ENCODE measurements around the gene PKP2. TPM values are rescaled to one million over a fixed set of nuclear protein-coding genes. Genes with fewer than 3 reads are reported as not detected.
"Not testable (repeated sequence)": the region's sequence is repeated elsewhere in the genome, so short reads cannot be mapped to it uniquely, and the experiment has no call there.

PKP2 gene
- total and polyA plus RNA-seq, 2 of the 13 experiments (the other 11 are each of a cell fraction or from before 2014, with no cell fraction given) = 15.1 to 25.3 TPM

- POLR2A ChIA-PET = no interaction called here
- DNase-seq (ENCODE audit: low spot score) (no peak), ATAC-seq (no peak), FAIRE-seq (no peak)
- no peaks in the 10 kb centered on the region for H3K9me3 ChIP-seq (ENCODE audit: low read length)
- no peaks in the 10 kb centered on the region for H3K4me1 ChIP-seq (ENCODE audit: insufficient read depth, low read length)
- no peak overlapping the region for H3K9ac ChIP-seq (ENCODE audit: insufficient read depth, low read depth, low read length)
- H3K27ac ChIP-seq (ENCODE audit: extremely low read length, insufficient read depth, low read length) = no peak overlapping the region
- no peak overlapping the region for H3K4me3 ChIP-seq (replicated peaks in 1 of 3; ENCODE audit: insufficient read depth in 1 of 3, low read depth in 2 of 3, low read length in 3 of 3)
- TF ChIP-seq TOPORS (CRISPR knock-in tag; IDR thresholded peaks at IDR 0.05) (no peak), ZNF563 (CRISPR knock-in tag; IDR thresholded peaks at IDR 0.05) (no peak), BATF2 (CRISPR knock-in tag; IDR thresholded peaks at IDR 0.05) (no peak), HOXA7 (CRISPR knock-in tag; IDR thresholded peaks at IDR 0.05) (no peak), TCF12 (IDR thresholded peaks at IDR 0.05) (no peak), TCF12 (CRISPR knock-in tag; IDR thresholded peaks at IDR 0.05) (no peak), CEBPG (CRISPR knock-in tag; IDR thresholded peaks at IDR 0.05) (no peak), HMGA1 (CRISPR knock-in tag; conservative IDR thresholded peaks at IDR 0.05) (no peak)
- H3K27me3 ChIP-seq (ENCODE audit: control insufficient read depth in 1 of 2, insufficient read depth in 2 of 2, low read length in 2 of 2) = no peaks in the 10 kb centered on the region; a peak in 1 of 5 replicates
- CTCF ChIA-PET (ENCODE audit: low intra/inter-chr PET ratio, low total read pairs) = no interaction called here
- H3K79me2 ChIP-seq (ENCODE audit: insufficient read depth, low read length) = peaks cover 28% of the 10 kb centered on the region
- H4K20me1 ChIP-seq (ENCODE audit: insufficient read depth, low read length) = no peaks in the 10 kb centered on the region
- in situ Hi-C loops (cut with HindIII; ENCODE audit: extremely low pct_ligation_motif_present, low pct_unique_long_range_greater_than_20kb) (no loop called here), intact Hi-C loops (cut with micrococcal nuclease; ENCODE audit: unreplicated experiment) (no loop called here)
- 97% methylated on average over 7 of the region's 7 CpGs for WGBS (ENCODE audit: low lambda C conversion rate)
- BruUV-seq (replicated peaks) = no TSS peak
- no peak overlapping the region for H3K4me2 ChIP-seq (ENCODE audit: low read depth, low read length)
- H3K36me3 ChIP-seq (replicated peaks in 1 of 2; ENCODE audit: control insufficient read depth in 1 of 2, insufficient read depth in 2 of 2, low read length in 2 of 2) = peaks cover 9 to 24% of the 10 kb centered on the region in 2 experiments
- H2AFZ ChIP-seq (ENCODE audit: low read length) = no peak overlapping the region
Observed at GRCh38 chr12:32881702-32882101, 14.9 kb downstream of the PKP2 start.

GRCh38 chr12:32881107-32881506, 15.5 kb downstream of the PKP2 start:
- CTCF ChIA-PET (ENCODE audit: low intra/inter-chr PET ratio, low total read pairs) = no interaction called here
- in situ Hi-C loops (cut with HindIII; ENCODE audit: extremely low pct_ligation_motif_present, low pct_unique_long_range_greater_than_20kb) = no loop called here

GRCh38 chr12:32879066-32879465, 17.5 kb downstream of the PKP2 start:
- H3K4me2 ChIP-seq (ENCODE audit: low read depth, low read length); H3K4me1 ChIP-seq (ENCODE audit: insufficient read depth, low read length); FAIRE-seq; intact Hi-C loops (cut with micrococcal nuclease; ENCODE audit: unreplicated experiment); H4K20me1 ChIP-seq (ENCODE audit: insufficient read depth, low read length); H3K4me3 ChIP-seq (replicated peaks in 1 of 3; ENCODE audit: insufficient read depth in 1 of 3, low read depth in 2 of 3, low read length in 3 of 3); in situ Hi-C loops (cut with HindIII; ENCODE audit: extremely low pct_ligation_motif_present, low pct_unique_long_range_greater_than_20kb); DNase-seq (ENCODE audit: low spot score); H3K9ac ChIP-seq (ENCODE audit: insufficient read depth, low read depth, low read length); H3K27ac ChIP-seq (ENCODE audit: extremely low read length, insufficient read depth, low read length); BruUV-seq (replicated peaks); POLR2A ChIA-PET; ATAC-seq; H3K9me3 ChIP-seq (ENCODE audit: low read length); H2AFZ ChIP-seq (ENCODE audit: low read length); CTCF ChIA-PET (ENCODE audit: low intra/inter-chr PET ratio, low total read pairs); H3K27me3 ChIP-seq (ENCODE audit: control insufficient read depth in 1 of 2, insufficient read depth in 2 of 2, low read length in 2 of 2): not testable (repeated sequence)
- peaks cover 17 to 43% of the 10 kb centered on the region in 2 experiments for H3K36me3 ChIP-seq (replicated peaks in 1 of 2; ENCODE audit: control insufficient read depth in 1 of 2, insufficient read depth in 2 of 2, low read length in 2 of 2)
- H3K79me2 ChIP-seq (ENCODE audit: insufficient read depth, low read length) = peaks cover 13% of the 10 kb centered on the region
- WGBS (ENCODE audit: low lambda C conversion rate) = 97% methylated on average over 7 of the region's 7 CpGs

More at GRCh38 chr12:32881107-32881506, 15.5 kb downstream of the PKP2 start:
- Histone ChIP-seq H3K4me1 (ENCODE audit: insufficient read depth, low read length) (no peaks in the 10 kb centered on the region), H3K9me3 (ENCODE audit: low read length) (no peaks in the 10 kb centered on the region), H3K27ac (ENCODE audit: extremely low read length, insufficient read depth, low read length) (no peak overlapping the region), H4K20me1 (ENCODE audit: insufficient read depth, low read length) (no peaks in the 10 kb centered on the region), H3K4me2 (ENCODE audit: low read depth, low read length) (no peak overlapping the region), H3K36me3 (replicated peaks in 1 of 2; ENCODE audit: control insufficient read depth in 1 of 2, insufficient read depth in 2 of 2, low read length in 2 of 2) (peaks cover 15 to 30% of the 10 kb centered on the region in 2 experiments), H3K79me2 (ENCODE audit: insufficient read depth, low read length) (peaks cover 22% of the 10 kb centered on the region), H3K9ac (ENCODE audit: insufficient read depth, low read depth, low read length) (no peak overlapping the region), H3K4me3 (replicated peaks in 1 of 3; ENCODE audit: insufficient read depth in 1 of 3, low read depth in 2 of 3, low read length in 3 of 3) (no peak overlapping the region), H2AFZ (ENCODE audit: low read length) (no peak overlapping the region), H3K27me3 (ENCODE audit: control insufficient read depth in 1 of 2, insufficient read depth in 2 of 2, low read length in 2 of 2) (no peaks in the 10 kb centered on the region; a peak in 1 of 5 replicates)
- ATAC-seq = no peak
- WGBS (ENCODE audit: low lambda C conversion rate) = 92% methylated on average over 3 of the region's 3 CpGs
- intact Hi-C loops (cut with micrococcal nuclease; ENCODE audit: unreplicated experiment) = no loop called here
- FAIRE-seq = no peak
- POLR2A ChIA-PET = no interaction called here
- no peak for DNase-seq (ENCODE audit: low spot score)
- TF ChIP-seq WIZ (CRISPR knock-in tag; IDR thresholded peaks at IDR 0.05) (no peak), TCF7L2 (IDR thresholded peaks at IDR 0.05; ENCODE audit: low read depth, low read length) (no peak)
- BruUV-seq (replicated peaks) = no TSS peak
